SJCRH30 (cell line): ENCODE data around the gene RNF6. TPM values are rescaled to one million over a fixed set of nuclear protein-coding genes. Genes with fewer than 3 reads are reported as not detected.
A peak's percentile ranks its signal among the peaks of the same experiment; 100 is the strongest.

Experiments used
- DNase-seq, 2 experiments: peaks; one replicate each; pipeline ENCODE4 v3.0.0-alpha.2; 2015 to 2020
- H3K27ac ChIP-seq: fragments of 250-450 bp; sonication (Bioruptor Pico); 2 replicates; pipeline ENCODE4 v1.5.1; 2020; ENCODE audit warnings: mild to moderate bottlenecking, moderate library complexity
- H3K27me3 ChIP-seq: fragments of 250-450 bp; sonication (Bioruptor Pico); 2 replicates; pipeline ENCODE4 v1.5.1; 2020; ENCODE audit warnings: mild to moderate bottlenecking, moderate library complexity
- H3K36me3 ChIP-seq: fragments of 250-450 bp; sonication (Bioruptor Pico); 2 replicates; pipeline ENCODE4 v1.5.1; 2020; ENCODE audit warnings: mild to moderate bottlenecking, moderate library complexity
- H3K4me1 ChIP-seq: fragments of 250-450 bp; sonication (Bioruptor Pico); 2 replicates; pipeline ENCODE4 v1.5.1; 2020; ENCODE audit warnings: mild to moderate bottlenecking, moderate library complexity
- H3K4me3 ChIP-seq: fragments of 250-450 bp; sonication (Bioruptor Pico); 2 replicates; pipeline ENCODE4 v1.5.1; 2020; ENCODE audit warnings: mild to moderate bottlenecking, moderate library complexity
- H3K9me3 ChIP-seq: fragments of 250-450 bp; sonication (Bioruptor Pico); replicated peaks from 2 replicates; pipeline ENCODE4 v1.5.1; 2020; ENCODE audit warnings: mild to moderate bottlenecking, moderate library complexity
- total RNA-seq: library from RNA; depleted of rRNA; stranded (reverse); fragments of >200 nt; shearing (Covaris generic); gene quantifications from 2 replicates; pipeline ENCODE4 v1.2.3, GENCODE V29; 2014

Gene RNF6
- total RNA-seq, 1 experiment from 2014 or later, result 41.6 TPM

DNA sequence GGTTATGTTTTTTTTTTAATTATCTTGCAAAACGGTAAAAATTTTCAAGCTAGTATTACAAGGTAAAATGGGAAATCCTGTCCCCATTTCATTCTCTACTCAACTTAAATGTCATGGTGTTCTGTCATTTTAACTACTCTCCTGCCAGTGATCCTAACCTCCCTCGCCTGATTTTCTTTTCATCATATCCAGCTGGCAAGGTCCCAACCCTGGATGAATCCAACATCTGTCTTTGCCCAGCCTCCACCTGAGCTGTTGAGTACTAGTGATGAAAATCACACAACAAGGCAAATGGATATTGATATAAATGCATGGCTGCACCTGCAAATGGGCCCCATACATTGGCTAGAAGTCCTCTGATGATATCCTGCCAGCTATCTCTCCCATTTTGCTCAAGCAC, 24.9 kb upstream of the RNF6 start:
- peak; percentile 23 to 58 for DNase-seq
- no peak overlapping the region for H3K4me3 ChIP-seq
- H3K27me3 ChIP-seq, result no peaks in the 10 kb centered on the region
- H3K4me1 ChIP-seq, result peaks cover 33% of the 10 kb centered on the region
- no peaks in the 10 kb centered on the region for H3K36me3 ChIP-seq
- H3K27ac ChIP-seq, result no peak overlapping the region; the same call in 1 of the 2 replicates
- peaks cover 3% of the 10 kb centered on the region; the same call in 1 of the 2 replicates for H3K9me3 ChIP-seq

DNA sequence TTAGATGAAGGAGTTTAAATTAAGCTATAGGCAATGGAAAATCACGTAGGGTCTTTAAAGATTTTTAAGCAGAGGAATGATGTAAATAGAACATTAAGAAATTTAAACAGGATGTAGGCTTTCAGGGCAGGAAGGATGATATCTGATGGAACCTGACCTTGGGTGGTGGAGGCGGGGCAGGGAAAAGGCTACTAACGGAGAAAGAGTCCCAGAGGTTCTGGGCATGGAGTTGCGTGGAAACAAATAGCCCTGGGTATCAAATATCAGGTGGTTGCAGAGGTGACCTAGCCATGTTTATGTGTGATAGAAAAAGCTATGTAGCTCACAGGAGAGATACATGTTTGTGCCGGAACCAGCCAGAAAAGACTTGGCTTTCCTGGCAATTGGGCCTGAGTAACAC, 24.0 kb upstream of the RNF6 start:
- no peaks in the 10 kb centered on the region for H3K36me3 ChIP-seq
- H3K4me3 ChIP-seq, result no peak overlapping the region
- H3K27me3 ChIP-seq, result no peaks in the 10 kb centered on the region
- H3K9me3 ChIP-seq, result peaks cover 3% of the 10 kb centered on the region; the same call in 1 of the 2 replicates
- H3K27ac ChIP-seq, result peak overlapping the region; percentile 14; the same call in 1 of the 2 replicates
- H3K4me1 ChIP-seq, result peaks cover 33% of the 10 kb centered on the region
- DNase-seq, result peak; percentile 38 to 66

DNA sequence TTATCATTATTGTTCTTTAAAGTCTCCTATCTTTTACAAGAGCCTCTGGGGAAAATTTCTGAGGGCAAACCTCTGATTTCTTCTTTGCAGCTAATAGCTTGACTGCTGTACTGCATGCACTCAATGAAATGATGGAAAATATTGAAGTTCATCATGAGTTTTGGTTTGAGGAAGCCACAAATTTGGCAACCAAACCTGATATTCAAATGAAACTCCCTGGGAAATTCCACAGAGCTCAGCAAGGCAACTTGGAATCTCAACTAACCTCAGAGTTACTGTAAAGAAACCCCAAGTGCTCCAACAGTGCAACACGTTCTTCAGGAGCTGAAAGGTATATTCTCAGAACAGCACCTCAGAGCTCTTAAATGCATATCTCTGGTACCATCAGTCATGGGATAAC, 14.2 kb upstream of the RNF6 start:
- no peak for DNase-seq
- H3K27me3 ChIP-seq, result no peaks in the 10 kb centered on the region; the same call in 1 of the 2 replicates

DNA sequence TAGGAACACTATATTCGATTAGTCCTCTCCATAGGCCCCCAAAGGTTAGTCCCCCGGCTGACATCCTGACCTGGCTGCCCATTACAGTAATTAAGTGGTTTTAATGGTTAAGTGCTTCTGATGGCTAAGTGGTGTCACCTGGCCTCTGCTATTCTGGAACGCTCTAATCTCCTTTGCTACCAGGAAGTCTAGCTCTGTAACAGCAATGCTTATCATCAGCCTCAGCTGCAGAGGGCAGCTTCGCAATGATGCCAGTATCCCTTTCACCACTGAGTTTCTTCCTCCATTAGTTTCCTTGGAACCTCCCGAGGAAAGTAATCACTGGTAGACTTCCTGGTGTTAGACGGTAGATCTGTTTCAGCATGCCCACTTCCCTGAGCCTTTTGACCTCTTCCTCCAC, 8.6 kb upstream of the RNF6 start:
- Histone ChIP-seq H3K36me3 (no peaks in the 10 kb centered on the region), H3K27ac (no peak overlapping the region), H3K4me3 (no peak overlapping the region), H3K9me3 (no peaks in the 10 kb centered on the region), H3K27me3 (no peaks in the 10 kb centered on the region), H3K4me1 (no peaks in the 10 kb centered on the region)
- no peak for DNase-seq

More for the DNA sequence above, 14.2 kb upstream of the RNF6 start:
- Histone ChIP-seq H3K27ac (no peak overlapping the region), H3K4me1 (no peaks in the 10 kb centered on the region), H3K36me3 (no peaks in the 10 kb centered on the region), H3K9me3 (no peaks in the 10 kb centered on the region), H3K4me3 (no peak overlapping the region)

DNA sequence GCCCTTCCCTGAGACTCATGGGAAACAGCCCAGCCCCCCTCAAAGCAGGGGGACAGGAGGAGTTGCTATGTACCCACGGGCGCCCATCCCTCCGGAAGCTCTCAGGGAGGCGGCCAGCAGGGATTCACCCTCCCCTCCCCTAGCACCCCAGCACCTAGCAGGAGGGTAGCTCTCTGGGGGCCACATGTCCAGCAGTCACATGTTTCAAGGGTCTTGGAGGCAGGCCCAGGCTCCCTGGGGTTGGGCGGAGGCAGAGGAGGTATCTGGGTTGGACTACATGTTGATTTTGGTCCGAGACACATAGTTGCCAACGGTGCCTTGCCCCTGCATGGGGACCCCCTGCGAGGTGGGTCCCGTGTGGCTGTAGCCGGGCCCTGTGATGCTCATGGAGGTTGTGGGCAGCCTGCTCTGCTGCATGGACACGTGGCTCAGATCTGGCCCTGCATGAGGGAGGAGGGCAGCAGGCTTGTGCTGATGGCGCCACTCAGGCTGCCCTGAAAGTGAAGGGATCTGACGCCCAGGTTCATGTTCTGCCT, 7.0 kb upstream of the RNF6 start:
- H3K4me1 ChIP-seq, result no peaks in the 10 kb centered on the region
- H3K27me3 ChIP-seq, result no peaks in the 10 kb centered on the region
- H3K36me3 ChIP-seq, result no peaks in the 10 kb centered on the region
- H3K9me3 ChIP-seq, result no peaks in the 10 kb centered on the region
- DNase-seq, result no peak
- H3K4me3 ChIP-seq, result no peak overlapping the region
- no peak overlapping the region for H3K27ac ChIP-seq

DNA sequence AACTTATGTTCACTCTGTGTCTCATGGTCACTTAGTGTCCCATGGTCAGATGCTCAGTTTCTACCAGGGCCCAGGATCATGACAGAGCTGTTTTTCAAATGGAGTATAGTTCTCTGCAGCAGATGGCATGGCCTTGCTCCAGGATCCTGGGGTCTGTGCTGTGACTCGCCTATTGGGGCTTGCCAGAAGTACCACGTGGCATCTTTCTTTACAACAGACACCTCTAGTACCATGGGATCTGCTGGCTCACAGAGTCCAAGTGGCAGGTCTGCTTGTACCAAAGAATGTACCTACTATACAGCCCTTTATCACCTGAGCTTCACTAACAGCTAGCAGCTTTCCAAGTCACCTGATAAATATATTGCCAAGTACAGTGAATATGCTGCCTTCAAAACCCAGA, 6.0 kb upstream of the RNF6 start:
- DNase-seq, result no peak
- no peaks in the 10 kb centered on the region for H3K36me3 ChIP-seq

DNA sequence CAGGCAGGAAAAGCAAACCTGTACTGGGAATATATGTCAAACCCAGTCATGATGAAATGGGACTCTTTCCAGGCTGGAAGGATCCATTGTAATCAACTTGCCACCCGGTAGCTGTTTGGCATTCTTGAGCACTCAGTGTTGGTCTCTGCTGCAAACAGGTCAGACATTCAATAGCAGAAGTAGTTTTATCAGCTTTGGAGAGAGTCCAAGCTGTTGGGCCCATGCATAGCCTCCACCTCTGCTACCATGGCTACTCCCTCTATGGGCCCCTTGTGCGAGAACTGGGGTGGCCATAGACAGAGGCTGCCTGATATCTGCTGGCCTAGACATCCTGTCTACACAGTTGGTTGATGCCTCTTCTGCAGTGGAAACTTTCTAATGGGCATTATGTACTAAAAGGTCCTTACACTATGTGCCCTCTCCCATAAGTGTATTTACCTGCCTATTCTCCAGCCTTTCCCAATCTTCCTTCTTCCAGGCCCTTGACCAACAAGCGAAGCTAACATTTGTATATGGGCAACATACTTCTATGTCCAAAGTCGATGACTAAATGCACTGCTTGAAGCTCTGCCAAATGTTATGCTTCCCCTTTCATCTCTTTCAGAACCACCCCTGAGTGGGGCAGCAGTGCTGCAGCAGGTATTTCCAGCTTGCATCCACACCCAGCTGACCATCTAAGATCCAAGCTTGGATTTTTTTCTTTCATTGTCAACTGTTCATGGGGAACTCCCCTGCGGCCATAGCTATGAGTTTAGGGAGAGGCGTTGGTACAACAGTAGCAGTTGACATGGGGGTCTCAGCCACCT, 5.3 kb upstream of the RNF6 start:
- H3K27ac ChIP-seq, result no peak overlapping the region

More for the DNA sequence above, 6.0 kb upstream of the RNF6 start:
- H3K27ac ChIP-seq, result no peak overlapping the region
- H3K27me3 ChIP-seq, result no peaks in the 10 kb centered on the region
- H3K4me1 ChIP-seq, result peaks cover 2% of the 10 kb centered on the region; the same call in 1 of the 2 replicates
- no peak overlapping the region for H3K4me3 ChIP-seq
- H3K9me3 ChIP-seq, result no peaks in the 10 kb centered on the region

DNA sequence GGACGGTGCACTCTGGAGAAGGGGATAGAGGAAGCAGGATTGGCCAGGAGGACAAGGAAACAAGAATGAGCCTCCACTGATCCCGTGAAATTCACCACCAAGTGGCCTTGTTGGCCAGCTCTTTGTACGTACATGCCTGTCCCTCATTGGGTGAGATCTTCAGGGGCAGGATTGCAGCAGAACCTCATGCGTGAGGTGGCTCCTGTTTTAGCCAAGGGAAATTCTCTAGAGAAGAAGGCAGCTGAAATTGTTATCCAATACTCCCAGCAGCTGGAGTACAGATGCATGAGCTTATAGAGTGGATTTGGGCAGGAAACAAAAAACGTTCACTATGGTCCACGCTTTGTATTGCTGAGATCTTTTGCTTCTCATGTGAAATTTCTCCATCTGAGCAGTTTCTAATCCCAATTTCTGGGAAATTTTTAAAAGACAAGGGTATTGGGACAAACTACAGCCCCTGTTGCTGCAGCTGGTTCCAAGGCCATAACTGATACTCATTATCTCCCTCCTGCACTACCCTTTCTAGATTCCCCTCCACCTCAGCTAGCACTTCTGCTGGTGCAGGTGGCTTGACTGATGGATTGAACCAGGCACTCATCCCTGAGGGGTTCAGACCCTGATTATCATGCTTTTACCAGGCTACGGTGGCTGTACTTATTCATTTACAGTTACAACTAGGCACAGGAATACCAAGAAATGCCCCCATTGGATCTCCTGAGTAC, 3.9 kb upstream of the RNF6 start:
- Histone ChIP-seq H3K27me3 (no peaks in the 10 kb centered on the region), H3K4me1 (peaks cover 6% of the 10 kb centered on the region; the same call in 1 of the 2 replicates), H3K9me3 (no peaks in the 10 kb centered on the region), H3K36me3 (no peaks in the 10 kb centered on the region), H3K27ac (no peak overlapping the region), H3K4me3 (no peak overlapping the region)
- peak in 1 of 2 experiments; percentile 13 for DNase-seq

More for the DNA sequence above, 5.3 kb upstream of the RNF6 start:
- Histone ChIP-seq H3K36me3 (no peaks in the 10 kb centered on the region), H3K4me1 (peaks cover 6% of the 10 kb centered on the region; the same call in 1 of the 2 replicates), H3K27me3 (no peaks in the 10 kb centered on the region), H3K9me3 (no peaks in the 10 kb centered on the region), H3K4me3 (no peak overlapping the region)
- DNase-seq, result no peak

DNA sequence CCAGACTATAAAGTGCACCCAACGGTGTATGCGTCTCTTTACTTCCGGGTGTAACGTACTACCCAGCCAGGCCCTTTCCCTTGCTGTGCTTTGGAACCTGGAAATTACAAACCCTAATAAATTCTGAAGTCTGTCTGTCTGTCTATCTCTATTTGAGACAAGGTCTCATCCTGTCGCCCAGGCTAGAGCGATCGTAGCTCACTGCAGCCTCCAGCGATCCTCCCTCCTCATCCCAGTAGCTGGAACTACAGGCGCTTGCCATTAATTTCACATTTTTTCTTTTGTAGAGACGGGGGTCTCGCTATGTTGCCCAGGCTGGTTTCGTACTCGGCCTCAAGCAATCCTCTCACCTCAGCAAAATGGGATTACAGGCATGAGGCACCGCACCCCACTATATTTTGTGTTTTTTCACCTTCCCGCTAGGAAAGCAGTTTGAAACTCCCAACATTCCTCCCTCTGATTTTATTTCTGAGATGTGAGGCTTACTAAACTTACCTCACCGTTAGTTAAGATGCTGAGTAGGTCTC, 469 bp upstream of the RNF6 start:
- H3K4me1 ChIP-seq, result peaks cover 24% of the 10 kb centered on the region
- no peaks in the 10 kb centered on the region for H3K27me3 ChIP-seq
- H3K27ac ChIP-seq, result peak overlapping the region; percentile 97
- peaks cover 24% of the 10 kb centered on the region for H3K36me3 ChIP-seq
- H3K4me3 ChIP-seq, result peak overlapping the region; percentile 96
- no peaks in the 10 kb centered on the region for H3K9me3 ChIP-seq
- DNase-seq, result no peak

DNA sequence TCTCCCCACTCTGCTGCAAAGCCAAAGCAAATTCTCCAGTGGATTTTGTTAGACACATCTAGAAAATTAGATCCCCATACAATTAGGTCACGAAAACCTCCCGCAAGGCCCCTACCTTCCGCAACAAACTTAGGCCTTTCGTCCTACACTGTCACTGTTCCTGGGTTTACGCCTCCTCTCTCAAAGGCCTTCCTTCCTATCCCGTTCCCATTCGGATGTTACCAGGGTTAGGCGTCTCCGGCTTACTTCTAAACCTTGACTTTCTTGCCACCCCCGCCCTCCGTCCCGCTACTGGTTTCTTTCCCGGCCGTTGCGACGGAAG, 754 bp downstream of the RNF6 start:
- H3K27ac ChIP-seq, result peak overlapping the region; percentile 97
- peaks cover 24% of the 10 kb centered on the region for H3K4me1 ChIP-seq
- H3K27me3 ChIP-seq, result no peaks in the 10 kb centered on the region
- peaks cover 36% of the 10 kb centered on the region for H3K36me3 ChIP-seq
- H3K9me3 ChIP-seq, result no peaks in the 10 kb centered on the region
- H3K4me3 ChIP-seq, result peak overlapping the region; percentile 96
- DNase-seq, result no peak

DNA sequence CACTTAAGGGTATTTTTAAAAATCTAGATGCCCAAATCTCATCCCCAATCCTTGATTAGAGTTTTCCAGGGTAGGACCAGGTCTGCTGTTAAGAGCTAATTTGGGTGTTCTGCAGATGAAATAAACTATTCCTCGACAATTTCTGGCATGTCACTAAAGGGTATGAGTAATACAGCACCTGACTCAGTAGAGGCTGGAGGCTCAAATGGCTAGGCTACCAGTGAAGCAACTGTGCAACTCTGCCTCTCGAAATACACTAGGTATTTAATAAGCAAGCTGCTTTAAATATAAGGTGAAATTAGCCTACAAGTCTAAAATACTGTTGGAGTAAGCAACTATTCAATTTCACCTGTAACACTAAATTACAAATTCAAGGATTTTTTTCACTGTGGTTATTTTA, 1.5 kb downstream of the RNF6 start:
- no peaks in the 10 kb centered on the region for H3K27me3 ChIP-seq
- H3K4me1 ChIP-seq, result peaks cover 24% of the 10 kb centered on the region
- H3K36me3 ChIP-seq, result peaks cover 44% of the 10 kb centered on the region
- DNase-seq, result peak; percentile 23 to 29
- H3K27ac ChIP-seq, result peak overlapping the region; percentile 97; the same call in 1 of the 2 replicates
- H3K9me3 ChIP-seq, result no peaks in the 10 kb centered on the region
- H3K4me3 ChIP-seq, result peak overlapping the region; percentile 96

DNA sequence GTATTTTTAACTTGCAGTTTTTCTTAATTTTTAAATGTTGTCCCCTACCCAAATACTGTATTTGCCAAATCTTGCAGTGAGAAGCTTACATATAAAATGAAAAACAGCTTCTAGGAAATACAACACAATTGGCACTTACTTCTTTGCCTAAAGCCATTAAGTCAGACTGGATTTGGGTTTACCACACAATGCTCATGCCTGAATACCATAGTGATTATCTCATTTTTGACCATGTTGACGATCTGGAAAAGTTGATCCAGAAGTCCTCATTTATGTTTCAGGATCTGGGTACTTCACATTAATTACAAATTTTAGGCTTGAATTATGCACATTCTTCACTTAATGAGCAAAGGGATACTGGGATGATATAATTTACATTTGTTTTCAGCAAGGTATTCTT, 2.4 kb downstream of the RNF6 start:
- H3K36me3 ChIP-seq, result peaks cover 53% of the 10 kb centered on the region
- H3K27me3 ChIP-seq, result no peaks in the 10 kb centered on the region
- H3K27ac ChIP-seq, result peak overlapping the region; percentile 25
- H3K9me3 ChIP-seq, result no peaks in the 10 kb centered on the region
- DNase-seq, result peak in 1 of 2 experiments; percentile 45
- 0 out of 2 replicates have a peak overlapping the region, but pooled peaks have one; percentile 96 for H3K4me3 ChIP-seq
- peaks cover 24% of the 10 kb centered on the region for H3K4me1 ChIP-seq

DNA sequence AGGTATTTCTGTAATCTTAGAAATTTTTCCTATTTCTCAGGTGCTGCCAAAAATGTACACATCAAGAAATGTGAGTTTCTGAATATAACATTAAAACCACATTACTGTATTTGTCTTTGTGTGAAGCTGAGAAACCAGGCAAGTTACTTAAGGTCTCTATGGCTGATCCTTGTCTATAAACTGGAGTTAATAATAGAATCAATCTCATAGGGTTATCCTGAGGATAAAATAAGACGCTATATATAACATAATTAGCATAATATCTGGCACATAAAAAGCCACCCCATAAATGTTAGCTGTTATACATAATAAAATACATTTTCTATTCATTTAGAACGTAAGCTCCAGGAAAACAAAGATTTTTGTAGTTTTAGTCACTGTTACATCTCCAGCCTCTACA, 6.1 kb downstream of the RNF6 start:
- peaks cover 86% of the 10 kb centered on the region for H3K36me3 ChIP-seq
- no peak for DNase-seq
- no peaks in the 10 kb centered on the region for H3K27me3 ChIP-seq
- H3K9me3 ChIP-seq, result no peaks in the 10 kb centered on the region
- H3K27ac ChIP-seq, result no peak overlapping the region
- no peak overlapping the region for H3K4me3 ChIP-seq
- peaks cover 18% of the 10 kb centered on the region for H3K4me1 ChIP-seq

DNA sequence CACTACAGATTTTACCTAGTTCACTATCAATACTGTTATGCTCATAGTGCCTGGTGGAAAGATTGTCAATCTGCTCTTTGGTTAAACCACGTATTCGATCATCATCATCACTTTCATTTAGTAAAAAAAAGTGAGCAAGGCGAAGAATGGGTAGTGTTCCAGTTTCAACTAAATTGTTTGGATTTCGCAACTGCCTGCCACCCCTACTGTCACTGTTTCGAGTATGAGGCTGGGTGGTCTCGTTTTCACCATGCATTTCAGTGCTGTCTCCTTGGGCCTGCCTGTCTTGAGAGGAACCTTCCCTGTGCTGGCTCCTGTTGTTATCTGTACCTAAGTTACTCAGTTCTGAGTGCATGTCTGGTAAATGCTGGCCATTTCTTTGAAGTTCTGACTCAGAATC, 8.1 kb downstream of the RNF6 start:
- no peaks in the 10 kb centered on the region for H3K9me3 ChIP-seq
- DNase-seq, result no peak
- no peaks in the 10 kb centered on the region for H3K27me3 ChIP-seq
- peaks cover 85% of the 10 kb centered on the region for H3K36me3 ChIP-seq
- H3K4me3 ChIP-seq, result no peak overlapping the region
- no peak overlapping the region for H3K27ac ChIP-seq
- no peaks in the 10 kb centered on the region for H3K4me1 ChIP-seq

DNA sequence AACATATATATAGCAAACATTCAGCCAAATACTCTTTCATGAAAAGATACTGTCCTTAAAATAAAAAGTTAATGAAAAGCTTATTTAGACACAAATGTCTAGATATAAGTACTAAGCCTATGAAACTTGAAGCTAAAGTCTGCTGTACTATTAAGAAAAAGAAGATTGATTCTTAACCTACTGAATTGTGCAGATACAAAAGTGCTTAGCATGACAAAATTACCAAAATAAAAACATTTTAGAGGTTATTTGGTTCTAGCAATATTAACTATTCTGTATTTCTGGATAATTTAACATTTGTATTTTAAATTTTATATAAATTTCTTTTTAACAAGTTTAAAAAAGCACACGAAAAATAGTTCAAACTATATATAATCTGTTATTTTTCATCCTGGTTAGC, 8.8 kb downstream of the RNF6 start:
- Histone ChIP-seq H3K4me1 (no peaks in the 10 kb centered on the region), H3K27me3 (no peaks in the 10 kb centered on the region), H3K36me3 (peaks cover 82% of the 10 kb centered on the region), H3K4me3 (no peak overlapping the region), H3K27ac (no peak overlapping the region), H3K9me3 (no peaks in the 10 kb centered on the region)
- no peak for DNase-seq
